Panc1 (cell line): ENCODE data around the gene GALNT13. TPM values are rescaled to one million over a fixed set of nuclear protein-coding genes. Genes with fewer than 3 reads are reported as not detected.

Experiments
- ATAC-seq: fragments of 200-7000 bp; cut with Tn5 transposase; 2 replicates; pipeline ENCODE4 v1.9.1; 2020; ENCODE audit warnings: mild to moderate bottlenecking, moderate library complexity
- BruUV-seq: library from RNA; stranded (reverse); fragments of 400-500 nt; replicated peaks from 2 replicates; lab custom pipeline; 2021; lab: Mats Ljungman, UMichigan
- CTCF ChIA-PET: fragments of 300-600 bp; sonication (Branson Sonifier 250); formaldehyde crosslinking; loops from one replicate; lab custom pipeline; 2022; ENCODE audit warnings: antibody characterized with exemption; lab: Charles Lee
- POLR2A ChIA-PET: fragments of 300-600 bp; sonication (Branson Sonifier 250); formaldehyde crosslinking; loops from one replicate; lab custom pipeline; 2022; ENCODE audit warnings: antibody characterized with exemption; lab: Charles Lee
- DNase-seq: peaks from one replicate; pipeline ENCODE4 v3.0.0-alpha.2; 2010; ENCODE audit warnings: low read depth, low spot score
- H3K27ac ChIP-seq: 2 replicates; pipeline ENCODE4 v1.5.1; 2011; ENCODE audit warnings: mild to moderate bottlenecking, low read length, inconsistent platforms
- H3K27me3 ChIP-seq: fragments of 200-500 bp; sonication (Bioruptor generic); 2 replicates; pipeline ENCODE4 v1.6.0; 2014; ENCODE audit warnings: low read length, inconsistent platforms; ENCODE audit not compliant: control insufficient read depth, insufficient read depth
- H3K36me3 ChIP-seq: fragments of 200-500 bp; sonication (Bioruptor generic); 2 replicates; pipeline ENCODE4 v1.5.1; 2014; ENCODE audit warnings: inconsistent platforms, mild to moderate bottlenecking, low read length, moderate library complexity; ENCODE audit not compliant: control insufficient read depth, insufficient read depth
- H3K4me1 ChIP-seq: 2 replicates; pipeline ENCODE4 v1.5.1; 2011; ENCODE audit warnings: inconsistent platforms, mild to moderate bottlenecking, low read length, moderate library complexity; ENCODE audit not compliant: control insufficient read depth, insufficient read depth
- H3K4me3 ChIP-seq, 2 experiments: 2 replicates each; pipeline ENCODE4 v1.5.1; 2011 to 2012; ENCODE audit warnings: low read depth in 2 of 2, low read length in 2 of 2, mild to moderate bottlenecking in 2 of 2, inconsistent platforms in 1 of 2, moderate library complexity in 1 of 2
- H3K9me3 ChIP-seq: fragments of 200-500 bp; sonication (Bioruptor generic); 2 replicates; pipeline ENCODE4 v1.5.1; 2014; ENCODE audit warnings: low read depth, mild to moderate bottlenecking, inconsistent platforms, low read length, moderate library complexity; ENCODE audit not compliant: control insufficient read depth, insufficient read depth
- POLR2AphosphoS5 ChIP-seq: IDR thresholded peaks from 2 replicates; pipeline ENCODE4 v1.6.1; 2012; ENCODE audit warnings: mild to moderate bottlenecking, low read depth, low read length, moderate library complexity
- SIN3A ChIP-seq: IDR thresholded peaks from 2 replicates; pipeline ENCODE4 v1.6.1; 2012; ENCODE audit warnings: low read depth, mild to moderate bottlenecking, low read length, moderate library complexity, borderline replicate concordance; ENCODE audit not compliant: insufficient read depth
- TCF7L2 ChIP-seq: IDR thresholded peaks from 2 replicates; pipeline ENCODE4 v1.6.1; 2011; ENCODE audit warnings: mild to moderate bottlenecking, low read depth, low read length, inconsistent platforms
- in situ Hi-C: cut with HindIII; loops from 2 replicates; pipeline ENCODE4 v1.10.0; 2016; ENCODE audit warnings: low sequenced_read_pairs, low pct_unique_long_range_greater_than_20kb
- intact Hi-C: fragments of 100-400 bp; cut with micrococcal nuclease; formaldehyde crosslinking; loops from one replicate; pipeline ENCODE4 v1.10.0; 2022; ENCODE audit not compliant: unreplicated experiment
- total RNA-seq: library from RNA; stranded (reverse); gene quantifications from one replicate; pipeline ENCODE4 v1.2.1, GENCODE V29; 2021; ENCODE audit not compliant: unreplicated experiment
- TF ChIP-seq, protein P1 (sequence below): fragments of 450-650 bp; IDR thresholded peaks from 2 replicates; pipeline ENCODE4 v1.5.1; 2017; ENCODE audit warnings: mild to moderate bottlenecking
- TF ChIP-seq, protein P2 (sequence below), 2 experiments: IDR thresholded peaks; 2 replicates each; pipeline ENCODE4 v1.6.1; 2011 to 2012; ENCODE audit warnings: low read depth in 2 of 2, control low read depth in 1 of 2, low read length in 1 of 2, mild to moderate bottlenecking in 1 of 2, moderate library complexity in 1 of 2; ENCODE audit not compliant: insufficient read depth in 1 of 2

The GALNT13 gene
- total RNA-seq, 1 experiment from 2014 or later: not detected

DNA sequence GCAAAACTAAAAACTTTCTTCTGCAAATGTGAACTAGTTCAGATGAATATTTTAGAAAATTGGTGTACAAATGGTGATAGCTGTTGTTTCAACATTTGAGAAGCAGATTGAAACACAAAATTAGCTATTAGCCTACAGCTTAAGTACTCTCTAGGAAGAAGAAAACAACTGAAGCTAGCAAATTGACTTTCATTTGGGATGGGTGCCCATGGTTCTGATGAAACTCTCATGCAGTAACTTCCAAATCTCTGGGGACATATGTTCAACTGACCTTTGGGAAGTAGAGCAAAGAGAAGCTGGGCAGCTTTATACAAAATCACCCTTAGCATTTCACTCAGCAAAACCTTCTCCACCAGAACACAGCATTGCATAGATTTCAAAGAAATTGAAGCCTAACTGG lies 119.0 kb downstream of the GALNT13 start:
- no peak overlapping the region for H3K27ac ChIP-seq
- H3K9me3 ChIP-seq: no peaks in the 10 kb centered on the region
- DNase-seq (no peak), ATAC-seq (no peak)
- no peaks in the 10 kb centered on the region for H3K36me3 ChIP-seq
- intact Hi-C loops (no loop called here), in situ Hi-C loops (no loop called here)
- TF ChIP-seq, protein P1, sequence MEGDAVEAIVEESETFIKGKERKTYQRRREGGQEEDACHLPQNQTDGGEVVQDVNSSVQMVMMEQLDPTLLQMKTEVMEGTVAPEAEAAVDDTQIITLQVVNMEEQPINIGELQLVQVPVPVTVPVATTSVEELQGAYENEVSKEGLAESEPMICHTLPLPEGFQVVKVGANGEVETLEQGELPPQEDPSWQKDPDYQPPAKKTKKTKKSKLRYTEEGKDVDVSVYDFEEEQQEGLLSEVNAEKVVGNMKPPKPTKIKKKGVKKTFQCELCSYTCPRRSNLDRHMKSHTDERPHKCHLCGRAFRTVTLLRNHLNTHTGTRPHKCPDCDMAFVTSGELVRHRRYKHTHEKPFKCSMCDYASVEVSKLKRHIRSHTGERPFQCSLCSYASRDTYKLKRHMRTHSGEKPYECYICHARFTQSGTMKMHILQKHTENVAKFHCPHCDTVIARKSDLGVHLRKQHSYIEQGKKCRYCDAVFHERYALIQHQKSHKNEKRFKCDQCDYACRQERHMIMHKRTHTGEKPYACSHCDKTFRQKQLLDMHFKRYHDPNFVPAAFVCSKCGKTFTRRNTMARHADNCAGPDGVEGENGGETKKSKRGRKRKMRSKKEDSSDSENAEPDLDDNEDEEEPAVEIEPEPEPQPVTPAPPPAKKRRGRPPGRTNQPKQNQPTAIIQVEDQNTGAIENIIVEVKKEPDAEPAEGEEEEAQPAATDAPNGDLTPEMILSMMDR: no peak
- TF ChIP-seq, protein P2, sequence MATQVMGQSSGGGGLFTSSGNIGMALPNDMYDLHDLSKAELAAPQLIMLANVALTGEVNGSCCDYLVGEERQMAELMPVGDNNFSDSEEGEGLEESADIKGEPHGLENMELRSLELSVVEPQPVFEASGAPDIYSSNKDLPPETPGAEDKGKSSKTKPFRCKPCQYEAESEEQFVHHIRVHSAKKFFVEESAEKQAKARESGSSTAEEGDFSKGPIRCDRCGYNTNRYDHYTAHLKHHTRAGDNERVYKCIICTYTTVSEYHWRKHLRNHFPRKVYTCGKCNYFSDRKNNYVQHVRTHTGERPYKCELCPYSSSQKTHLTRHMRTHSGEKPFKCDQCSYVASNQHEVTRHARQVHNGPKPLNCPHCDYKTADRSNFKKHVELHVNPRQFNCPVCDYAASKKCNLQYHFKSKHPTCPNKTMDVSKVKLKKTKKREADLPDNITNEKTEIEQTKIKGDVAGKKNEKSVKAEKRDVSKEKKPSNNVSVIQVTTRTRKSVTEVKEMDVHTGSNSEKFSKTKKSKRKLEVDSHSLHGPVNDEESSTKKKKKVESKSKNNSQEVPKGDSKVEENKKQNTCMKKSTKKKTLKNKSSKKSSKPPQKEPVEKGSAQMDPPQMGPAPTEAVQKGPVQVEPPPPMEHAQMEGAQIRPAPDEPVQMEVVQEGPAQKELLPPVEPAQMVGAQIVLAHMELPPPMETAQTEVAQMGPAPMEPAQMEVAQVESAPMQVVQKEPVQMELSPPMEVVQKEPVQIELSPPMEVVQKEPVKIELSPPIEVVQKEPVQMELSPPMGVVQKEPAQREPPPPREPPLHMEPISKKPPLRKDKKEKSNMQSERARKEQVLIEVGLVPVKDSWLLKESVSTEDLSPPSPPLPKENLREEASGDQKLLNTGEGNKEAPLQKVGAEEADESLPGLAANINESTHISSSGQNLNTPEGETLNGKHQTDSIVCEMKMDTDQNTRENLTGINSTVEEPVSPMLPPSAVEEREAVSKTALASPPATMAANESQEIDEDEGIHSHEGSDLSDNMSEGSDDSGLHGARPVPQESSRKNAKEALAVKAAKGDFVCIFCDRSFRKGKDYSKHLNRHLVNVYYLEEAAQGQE (IDR thresholded peaks at IDR 0.05; ENCODE audit: insufficient read depth in 1 of 2, low read depth in 2 of 2, low read length in 1 of 2): no peak
- TF ChIP-seq SIN3A (no peak), POLR2AphosphoS5 (no peak), TCF7L2 (no peak)
- no peaks in the 10 kb centered on the region for H3K27me3 ChIP-seq
- H3K4me1 ChIP-seq: no peaks in the 10 kb centered on the region
- no peak overlapping the region for H3K4me3 ChIP-seq
- CTCF ChIA-PET: no interaction called here
- POLR2A ChIA-PET: no interaction called here
- BruUV-seq: no TSS peak

DNA sequence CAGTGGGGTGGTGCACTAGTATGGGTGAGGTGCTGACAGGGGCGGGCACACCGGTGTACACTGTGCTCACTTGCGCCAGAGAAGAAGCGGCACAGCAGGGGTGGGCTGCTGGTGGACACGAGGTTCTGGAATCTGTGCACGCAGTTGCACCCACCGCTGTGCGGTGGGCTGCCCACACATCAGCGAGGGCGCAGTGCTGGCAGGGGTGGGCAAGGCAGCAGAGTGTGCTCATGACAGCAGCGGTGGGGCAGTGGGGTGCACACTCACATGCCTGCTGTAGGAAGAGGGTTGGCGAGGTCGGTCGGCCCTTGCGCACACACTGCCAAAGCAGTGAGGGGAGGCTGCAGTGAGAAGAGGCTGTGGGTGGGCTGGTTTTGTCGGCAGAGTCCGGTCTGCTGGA lies 141.8 kb downstream of the GALNT13 start:
- H3K4me3 ChIP-seq: no peak overlapping the region
- no peaks in the 10 kb centered on the region for H3K4me1 ChIP-seq
- TF ChIP-seq SIN3A (no peak), POLR2AphosphoS5 (no peak), TCF7L2 (no peak)
- TF ChIP-seq, protein P1: no peak
- H3K36me3 ChIP-seq: no peaks in the 10 kb centered on the region
- in situ Hi-C loops: no loop called here
- no peak overlapping the region for H3K27ac ChIP-seq
- no peaks in the 10 kb centered on the region for H3K27me3 ChIP-seq
- BruUV-seq: no TSS peak
- DNase-seq (no peak), ATAC-seq (no peak)
- ChIA-PET CTCF (no interaction called here), POLR2A (no interaction called here)
- H3K9me3 ChIP-seq: no peaks in the 10 kb centered on the region
- intact Hi-C loops: no loop called here
